Mesenchymal stem cell (in vitro differentiated cells and primary cell): ENCODE data around the gene ITGA2.

Experiments
- DNase-seq: peaks from one replicate; pipeline ENCODE4 v3.0.0-alpha.2; 2013
- H2AFZ ChIP-seq: one replicate; pipeline ENCODE4 v1.6.1; 2013; ENCODE audit warnings: low read depth, mild to moderate bottlenecking, control low read depth, inconsistent platforms, low read length, moderate library complexity
- H2AK5ac ChIP-seq: 2 replicates; pipeline ENCODE4 v1.6.1; 2013; ENCODE audit warnings: low read length, moderate library complexity, mild to moderate bottlenecking, inconsistent platforms; ENCODE audit not compliant: severe bottlenecking
- H2BK120ac ChIP-seq: one replicate; pipeline ENCODE4 v1.6.1; 2013; ENCODE audit warnings: low read depth, mild to moderate bottlenecking, inconsistent platforms, low read length, moderate library complexity
- H2BK12ac ChIP-seq, 2 experiments: one replicate each; pipeline ENCODE4 v1.6.1; 2013; ENCODE audit warnings: inconsistent platforms in 2 of 2, low read length in 2 of 2, mild to moderate bottlenecking in 2 of 2, moderate library complexity in 2 of 2, control low read depth in 1 of 2
- H2BK15ac ChIP-seq: one replicate; pipeline ENCODE4 v1.6.1; 2013; ENCODE audit warnings: mild to moderate bottlenecking, low read depth, inconsistent platforms; ENCODE audit not compliant: poor library complexity, severe bottlenecking
- H2BK5ac ChIP-seq: 2 replicates; pipeline ENCODE4 v1.6.1; 2013; ENCODE audit warnings: low read depth, mild to moderate bottlenecking, low read length, control low read depth, inconsistent platforms; ENCODE audit not compliant: poor library complexity, severe bottlenecking
- H3K14ac ChIP-seq, 2 experiments: one replicate each; pipeline ENCODE4 v1.6.1; 2013; ENCODE audit warnings: inconsistent platforms in 2 of 2, low read length in 2 of 2, control low read depth in 1 of 2, mild to moderate bottlenecking in 1 of 2, moderate library complexity in 1 of 2
- H3K18ac ChIP-seq, 2 experiments: one replicate each; pipeline ENCODE4 v1.6.1; 2013; ENCODE audit warnings: inconsistent platforms in 2 of 2, low read length in 2 of 2, control low read depth in 1 of 2, low read depth in 1 of 2, mild to moderate bottlenecking in 1 of 2
- H3K23ac ChIP-seq, 2 experiments: one replicate each; pipeline ENCODE4 v1.6.1; 2013; ENCODE audit warnings: inconsistent platforms in 2 of 2, low read length in 2 of 2, mild to moderate bottlenecking in 2 of 2, moderate library complexity in 2 of 2, control low read depth in 1 of 2
- H3K27ac ChIP-seq: 2 replicates; pipeline ENCODE4 v1.5.1; 2013; ENCODE audit warnings: mild to moderate bottlenecking, moderate library complexity, low read length, control low read depth, inconsistent platforms; ENCODE audit not compliant: poor library complexity, severe bottlenecking
- H3K27me3 ChIP-seq, 2 experiments: 2 replicates each; pipeline versions ENCODE4 v1.6.1 to v1.7.0; 2013; ENCODE audit warnings: low read length in 2 of 2, mild to moderate bottlenecking in 2 of 2, moderate library complexity in 2 of 2, control low read depth in 1 of 2, inconsistent platforms in 1 of 2; ENCODE audit not compliant: control insufficient read depth in 1 of 2, insufficient read depth in 1 of 2
- H3K36me3 ChIP-seq, 2 experiments: 2 replicates each; pipeline versions ENCODE4 v1.6.1 to v1.7.0; 2013; ENCODE audit warnings: low read length in 2 of 2, control low read depth in 1 of 2, inconsistent platforms in 1 of 2, low read depth in 1 of 2, mild to moderate bottlenecking in 1 of 2; ENCODE audit not compliant: insufficient read depth in 2 of 2, control insufficient read depth in 1 of 2
- H3K4ac ChIP-seq, 2 experiments: one replicate each; pipeline ENCODE4 v1.6.1; 2013; ENCODE audit warnings: inconsistent platforms in 2 of 2, low read length in 2 of 2, mild to moderate bottlenecking in 2 of 2, moderate library complexity in 2 of 2, control low read depth in 1 of 2, low read depth in 1 of 2
- H3K4me1 ChIP-seq: 2 replicates; pipeline ENCODE4 v1.6.1; 2013; ENCODE audit warnings: low read depth, low read length, control low read depth; ENCODE audit not compliant: control insufficient read depth, insufficient read depth
- H3K4me2 ChIP-seq: 2 replicates; pipeline ENCODE4 v1.6.1; 2013; ENCODE audit warnings: low read length, mild to moderate bottlenecking, inconsistent platforms; ENCODE audit not compliant: poor library complexity, severe bottlenecking
- H3K4me3 ChIP-seq, 2 experiments: 2 replicates each; pipeline versions ENCODE4 v1.5.1 to v1.7.0; 2013; ENCODE audit warnings: low read length in 2 of 2, mild to moderate bottlenecking in 2 of 2, control low read depth in 1 of 2, low read depth in 1 of 2; ENCODE audit not compliant: insufficient read depth in 1 of 2
- H3K79me1 ChIP-seq: replicated peaks from 2 replicates; pipeline ENCODE4 v1.6.1; 2013; ENCODE audit warnings: mild to moderate bottlenecking, control low read depth, low read length, inconsistent platforms; ENCODE audit not compliant: poor library complexity, severe bottlenecking
- H3K9ac ChIP-seq: 2 replicates; pipeline ENCODE4 v1.7.0; 2013; ENCODE audit warnings: mild to moderate bottlenecking, low read length, moderate library complexity
- H3K9me3 ChIP-seq: 2 replicates; pipeline ENCODE4 v1.7.0; 2013; ENCODE audit warnings: mild to moderate bottlenecking, low read length; ENCODE audit not compliant: control insufficient read depth
- H4K8ac ChIP-seq: one replicate; pipeline ENCODE4 v1.6.1; 2013; ENCODE audit warnings: inconsistent platforms, mild to moderate bottlenecking, low read length, moderate library complexity
- H4K91ac ChIP-seq: one replicate; pipeline ENCODE4 v1.6.1; 2013; ENCODE audit warnings: mild to moderate bottlenecking, low read length, inconsistent platforms
- WGBS: methylation state at CpG from one replicate; pipeline ENCODE4 v1.1.7; 2013; ENCODE audit warnings: mixed read lengths; 5-methylcytosine and 5-hydroxymethylcytosine counted together

ITGA2 gene

DNA sequence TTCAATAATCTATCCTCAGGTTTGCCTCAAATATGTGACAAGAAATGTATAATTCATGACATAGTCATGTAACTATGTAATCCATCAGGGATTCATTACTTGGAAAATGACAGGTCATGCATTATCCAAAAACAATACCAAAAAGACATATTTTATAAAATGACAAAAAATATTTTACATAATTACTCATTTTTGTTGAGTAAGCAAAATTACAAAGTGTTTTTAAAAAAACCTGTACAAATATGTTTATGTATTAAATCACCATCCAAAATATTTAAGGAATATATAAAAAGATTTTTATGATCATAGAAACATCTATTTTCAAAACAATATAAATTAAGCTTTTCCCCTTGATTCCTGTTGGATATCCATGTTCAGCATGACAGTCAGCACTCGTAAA, 36.7 kb upstream of the ITGA2 start:
- Histone ChIP-seq H3K27me3 (no peaks in the 10 kb centered on the region), H3K9me3 (no peaks in the 10 kb centered on the region), H4K91ac (no peak overlapping the region), H2AFZ (no peak overlapping the region), H3K9ac (no peak overlapping the region), H3K4me1 (peaks cover 4% of the 10 kb centered on the region), H3K4me3 (no peak overlapping the region), H4K8ac (no peak overlapping the region), H3K23ac (no peak overlapping the region), H2AK5ac (no peak overlapping the region), H2BK15ac (no peak overlapping the region), H2BK5ac (no peak overlapping the region), H2BK12ac (no peak overlapping the region), H3K36me3 (no peaks in the 10 kb centered on the region), H2BK120ac (no peak overlapping the region), H3K27ac (no peak overlapping the region), H3K4me2 (no peak overlapping the region), H3K79me1 (no peaks in the 10 kb centered on the region), H3K4ac (no peak overlapping the region), H3K14ac (no peak overlapping the region), H3K18ac (no peak overlapping the region)
- 100% methylated on average over 1 of the region's 1 CpG for WGBS
- DNase-seq: no peak

DNA sequence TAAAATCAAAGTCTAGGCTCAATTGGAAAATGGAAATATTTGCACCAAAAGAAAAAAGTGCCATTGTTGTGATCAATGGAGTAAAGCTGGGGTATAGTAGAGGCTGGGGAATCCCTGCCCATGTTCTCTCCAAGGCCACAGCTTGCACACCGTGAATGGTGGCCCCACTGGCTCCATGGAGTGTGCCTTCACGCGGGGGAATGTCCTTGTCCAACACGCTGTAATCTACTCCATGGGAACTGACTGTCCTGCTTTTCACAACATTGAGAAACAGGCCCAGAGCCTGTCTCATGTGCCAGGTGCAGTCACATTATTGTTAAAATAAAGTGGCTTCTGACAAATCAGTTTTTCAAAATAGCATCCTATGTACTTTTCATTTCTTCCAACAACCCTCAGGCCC, 33.1 kb upstream of the ITGA2 start:
- Histone ChIP-seq H3K23ac (no peak overlapping the region), H2BK12ac (no peak overlapping the region), H3K9ac (no peak overlapping the region), H4K91ac (no peak overlapping the region), H3K27ac (no peak overlapping the region), H2BK5ac (no peak overlapping the region), H3K4me2 (no peak overlapping the region), H2AK5ac (no peak overlapping the region), H3K9me3 (no peaks in the 10 kb centered on the region), H2BK15ac (no peak overlapping the region), H3K4me3 (no peak overlapping the region), H2BK120ac (no peak overlapping the region), H3K79me1 (no peaks in the 10 kb centered on the region), H3K36me3 (no peaks in the 10 kb centered on the region), H2AFZ (no peak overlapping the region), H3K4ac (no peak overlapping the region), H3K14ac (no peak overlapping the region), H3K4me1 (peaks cover 4% of the 10 kb centered on the region), H3K18ac (no peak overlapping the region), H3K27me3 (no peaks in the 10 kb centered on the region), H4K8ac (no peak overlapping the region)
- no peak for DNase-seq
- WGBS: 97% methylated on average over 4 of the region's 4 CpGs

DNA sequence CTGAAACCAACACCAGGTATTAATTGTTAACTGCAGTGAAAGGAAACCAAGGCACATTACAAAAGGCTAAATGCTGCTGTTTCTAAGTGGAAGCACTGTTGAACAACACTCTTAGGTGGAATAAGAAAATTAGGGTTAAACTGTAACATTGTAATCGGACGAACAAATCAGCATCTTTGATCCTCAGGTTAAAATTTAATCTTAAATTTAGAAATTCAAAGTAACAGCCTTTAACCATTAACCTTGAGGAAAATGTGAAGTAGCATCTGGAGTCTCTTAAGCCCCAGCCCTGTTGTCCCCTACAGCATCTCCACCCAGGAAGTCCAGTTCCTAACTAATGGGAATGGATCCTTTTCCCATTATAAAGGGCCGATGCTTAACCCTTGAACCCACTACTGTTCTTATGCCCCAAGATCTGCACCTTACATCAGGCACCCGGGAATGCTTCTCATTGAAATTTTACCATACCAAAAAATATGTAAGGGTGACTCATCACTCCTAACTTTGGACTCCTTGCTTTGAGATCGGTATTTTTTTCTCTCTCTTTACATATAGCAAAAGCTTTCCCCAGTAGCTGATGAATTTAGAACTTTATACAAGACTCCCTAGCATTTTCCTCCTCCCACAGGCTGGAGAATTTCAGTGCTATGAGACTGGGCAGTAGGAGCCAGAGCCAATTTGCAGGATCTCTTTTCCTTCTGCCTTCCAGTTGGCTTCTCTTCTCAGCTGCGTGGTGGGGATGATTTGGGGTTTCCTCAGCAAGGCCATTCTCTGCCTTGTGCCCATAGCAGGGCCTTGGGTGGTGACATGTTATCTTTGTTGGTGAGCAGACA, 32.0 kb upstream of the ITGA2 start:
- Histone ChIP-seq H2BK12ac (no peak overlapping the region), H2BK5ac (no peak overlapping the region), H3K14ac (no peak overlapping the region), H4K91ac (no peak overlapping the region), H3K9me3 (no peaks in the 10 kb centered on the region), H2AFZ (no peak overlapping the region), H3K9ac (no peak overlapping the region), H2BK15ac (no peak overlapping the region), H3K23ac (no peak overlapping the region), H3K27ac (peak overlapping the region; percentile 66), H3K18ac (no peak overlapping the region), H3K4me2 (no peak overlapping the region), H3K27me3 (no peaks in the 10 kb centered on the region), H3K79me1 (no peaks in the 10 kb centered on the region), H3K36me3 (no peaks in the 10 kb centered on the region), H4K8ac (no peak overlapping the region), H2BK120ac (no peak overlapping the region), H3K4me3 (no peak overlapping the region), H3K4ac (no peak overlapping the region), H2AK5ac (no peak overlapping the region), H3K4me1 (peaks cover 4% of the 10 kb centered on the region)
- 85% methylated on average over 4 of the region's 6 CpGs for WGBS
- no peak for DNase-seq

DNA sequence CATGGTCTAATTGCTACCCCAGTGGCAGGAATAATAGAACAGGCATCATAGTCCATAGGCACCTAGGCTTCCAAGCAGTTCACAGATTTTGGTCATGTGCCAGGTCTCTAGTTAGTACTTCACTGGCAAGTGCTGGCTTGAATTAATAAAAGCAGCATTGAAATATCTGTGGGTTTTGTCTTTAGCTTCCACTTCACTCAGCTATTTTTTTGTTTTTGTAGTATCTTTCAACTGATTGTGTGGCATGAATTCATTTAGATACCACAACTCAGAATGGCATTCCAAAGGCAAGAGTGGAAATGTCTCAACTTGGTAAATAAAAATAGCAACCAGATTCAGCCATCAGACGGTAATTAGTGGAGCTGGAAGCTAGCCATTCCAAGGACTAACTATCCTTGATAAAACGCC, 27.9 kb upstream of the ITGA2 start:
- Histone ChIP-seq H2BK120ac (no peak overlapping the region), H2BK5ac (no peak overlapping the region), H3K14ac (no peak overlapping the region), H3K18ac (no peak overlapping the region), H3K23ac (no peak overlapping the region), H4K91ac (no peak overlapping the region), H3K4me3 (no peak overlapping the region), H2BK15ac (no peak overlapping the region), H3K4me2 (no peak overlapping the region), H3K9ac (no peak overlapping the region), H2AK5ac (no peak overlapping the region), H3K4ac (no peak overlapping the region), H3K79me1 (no peaks in the 10 kb centered on the region), H3K36me3 (no peaks in the 10 kb centered on the region), H4K8ac (no peak overlapping the region), H3K4me1 (peaks cover 2% of the 10 kb centered on the region), H3K9me3 (no peaks in the 10 kb centered on the region), H2BK12ac (no peak overlapping the region), H3K27ac (no peak overlapping the region), H2AFZ (no peak overlapping the region), H3K27me3 (no peaks in the 10 kb centered on the region)
- 74% methylated on average over 2 of the region's 2 CpGs for WGBS
- peak; percentile 21 for DNase-seq
